Natural killer cell (primary cell): ENCODE results near the gene DNAI2. TPM values are rescaled to one million over a fixed set of nuclear protein-coding genes. Genes with fewer than 3 reads are reported as not detected.

Experiments
- ATAC-seq, 3 donors: fragments of 150-1000 bp in 2 of 3; fragments of 200-7000 bp in 1 of 3; cut with Tn5 transposase; 1 replicate in 1 of 3; 2 replicates in 2 of 3; pipeline ENCODE4 v1.10.0; 2021; ENCODE audit warnings: mild to moderate bottlenecking in 2 of 3, moderate library complexity in 2 of 3
- DNase-seq, 2 donors: peaks; one replicate each; pipeline versions ENCODE4 v3.0.0 to v3.0.0-alpha.2; 2013 to 2021; ENCODE audit warnings: mixed read lengths in 1 of 2
- H3K27ac ChIP-seq: one replicate; pipeline ENCODE4 v1.5.1; 2013; ENCODE audit warnings: mild to moderate bottlenecking, low read length
- H3K27me3 ChIP-seq: one replicate; pipeline ENCODE4 v1.6.1; 2013; ENCODE audit warnings: low read length; ENCODE audit not compliant: control insufficient read depth, insufficient read depth
- H3K36me3 ChIP-seq: one replicate; pipeline ENCODE4 v1.6.1; 2013; ENCODE audit warnings: low read length; ENCODE audit not compliant: control insufficient read depth, insufficient read depth
- H3K4me1 ChIP-seq: one replicate; pipeline ENCODE4 v1.6.1; 2013; ENCODE audit warnings: low read length; ENCODE audit not compliant: control insufficient read depth, insufficient read depth
- H3K4me3 ChIP-seq: one replicate; pipeline ENCODE4 v1.5.1; 2013; ENCODE audit warnings: low read length
- H3K9me3 ChIP-seq: one replicate; pipeline ENCODE4 v1.6.1; 2013; ENCODE audit warnings: low read length; ENCODE audit not compliant: control insufficient read depth, insufficient read depth
- H3K27ac Mint-ChIP-seq, 2 donors: one replicate each; pipeline ENCODE4 v1.8.0; 2022; ENCODE audit warnings: mild to moderate bottlenecking in 2 of 2, mixed read lengths in 2 of 2, moderate library complexity in 1 of 2
- H3K27me3 Mint-ChIP-seq, 2 donors: one replicate each; pipeline ENCODE4 v1.8.0; 2022; ENCODE audit warnings: low read depth in 2 of 2, mixed read lengths in 2 of 2
- H3K36me3 Mint-ChIP-seq: one replicate; pipeline ENCODE4 v1.8.0; 2022; ENCODE audit warnings: mixed read lengths
- H3K4me1 Mint-ChIP-seq, 2 donors: one replicate each; pipeline ENCODE4 v1.8.0; 2022; ENCODE audit warnings: mixed read lengths in 2 of 2
- H3K4me3 Mint-ChIP-seq: one replicate; pipeline ENCODE4 v1.8.0; 2022; ENCODE audit warnings: mild to moderate bottlenecking, moderate library complexity, mixed read lengths
- H3K9me3 Mint-ChIP-seq, 2 donors: one replicate each; pipeline ENCODE4 v1.8.0; 2022; ENCODE audit warnings: mixed read lengths in 2 of 2
- WGBS: methylation state at CpG from one replicate; pipeline ENCODE4 v1.1.7; 2013; ENCODE audit warnings: missing lambda C conversion rate; ENCODE audit not compliant: insufficient coverage; 5-methylcytosine and 5-hydroxymethylcytosine counted together
- intact Hi-C: fragments of 100-400 bp; cut with micrococcal nuclease; formaldehyde crosslinking; loops from one replicate; pipeline ENCODE4 v1.14.2; 2022
- total RNA-seq, 4 donors: library from RNA; stranded (reverse); fragments of 120-200 nt in 1 of 4; gene quantifications; one replicate each; pipeline versions ENCODE4 v1.2.3 to v1.2.4, GENCODE V29; 2013 to 2022
- TF ChIP-seq, protein P1 (sequence below): fragments of 200-600 bp; IDR thresholded peaks from one replicate; pipeline ENCODE4 v1.8.0; 2022; ENCODE audit warnings: antibody characterized with exemption

The DNAI2 gene
- total RNA-seq, 3 donors from 2014 or later (not counting 1 experiment from before 2014, with no cell fraction given) = 0.35 to 1.8 (median 1.2) TPM

- H3K4me1 ChIP-seq = peaks cover 25% of the 10 kb centered on the region
- Mint-ChIP-seq H3K36me3 (no peaks in the 10 kb centered on the region), H3K4me3 (peak overlapping the region; percentile 90), H3K4me1 (peaks cover 29 to 35% of the 10 kb centered on the region in 2 donors), H3K27me3 (peaks cover 7 to 23% of the 10 kb centered on the region in 2 donors), H3K9me3 (no peaks in the 10 kb centered on the region), H3K27ac (peak overlapping the region in 1 of 2 donors; percentile 63)
- no peaks in the 10 kb centered on the region for H3K36me3 ChIP-seq
- no peak overlapping the region for H3K27ac ChIP-seq
- H3K4me3 ChIP-seq = no peak overlapping the region
- 97% methylated on average over 10 of the region's 10 CpGs for WGBS
- intact Hi-C loops = no loop called here
- H3K27me3 ChIP-seq = no peaks in the 10 kb centered on the region
- DNase-seq = no peak
- ATAC-seq = no peak
- TF ChIP-seq, protein P1, sequence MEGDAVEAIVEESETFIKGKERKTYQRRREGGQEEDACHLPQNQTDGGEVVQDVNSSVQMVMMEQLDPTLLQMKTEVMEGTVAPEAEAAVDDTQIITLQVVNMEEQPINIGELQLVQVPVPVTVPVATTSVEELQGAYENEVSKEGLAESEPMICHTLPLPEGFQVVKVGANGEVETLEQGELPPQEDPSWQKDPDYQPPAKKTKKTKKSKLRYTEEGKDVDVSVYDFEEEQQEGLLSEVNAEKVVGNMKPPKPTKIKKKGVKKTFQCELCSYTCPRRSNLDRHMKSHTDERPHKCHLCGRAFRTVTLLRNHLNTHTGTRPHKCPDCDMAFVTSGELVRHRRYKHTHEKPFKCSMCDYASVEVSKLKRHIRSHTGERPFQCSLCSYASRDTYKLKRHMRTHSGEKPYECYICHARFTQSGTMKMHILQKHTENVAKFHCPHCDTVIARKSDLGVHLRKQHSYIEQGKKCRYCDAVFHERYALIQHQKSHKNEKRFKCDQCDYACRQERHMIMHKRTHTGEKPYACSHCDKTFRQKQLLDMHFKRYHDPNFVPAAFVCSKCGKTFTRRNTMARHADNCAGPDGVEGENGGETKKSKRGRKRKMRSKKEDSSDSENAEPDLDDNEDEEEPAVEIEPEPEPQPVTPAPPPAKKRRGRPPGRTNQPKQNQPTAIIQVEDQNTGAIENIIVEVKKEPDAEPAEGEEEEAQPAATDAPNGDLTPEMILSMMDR = no peak
- H3K9me3 ChIP-seq = no peaks in the 10 kb centered on the region
These were observed 1.3 kb upstream of the DNAI2 start for GRCh38 chr17:74272731-74273201.

- Histone ChIP-seq H3K27me3 (no peaks in the 10 kb centered on the region), H3K4me3 (no peak overlapping the region), H3K4me1 (peaks cover 25% of the 10 kb centered on the region), H3K36me3 (no peaks in the 10 kb centered on the region), H3K9me3 (no peaks in the 10 kb centered on the region), H3K27ac (no peak overlapping the region)
- H3K36me3 Mint-ChIP-seq = no peaks in the 10 kb centered on the region
- TF ChIP-seq, protein P1 = no peak
- no peaks in the 10 kb centered on the region for H3K9me3 Mint-ChIP-seq
- ATAC-seq (peak in 1 of 3 donors; percentile 39), DNase-seq (peak in 1 of 2 donors; percentile 42)
- H3K4me1 Mint-ChIP-seq = peaks cover 31 to 32% of the 10 kb centered on the region in 2 donors
- H3K27me3 Mint-ChIP-seq = peaks cover 0 to 11% of the 10 kb centered on the region in 2 donors
- WGBS = 29% methylated on average over 14 of the region's 14 CpGs
- H3K27ac Mint-ChIP-seq = peak overlapping the region; percentile 85 to 95
- intact Hi-C loops = no loop called here
- H3K4me3 Mint-ChIP-seq = peak overlapping the region; percentile 90
These were observed 791 bp downstream of the DNAI2 start for GRCh38 chr17:74274709-74275340.

GRCh38 chr17:74276051-74276476, 2.0 kb downstream of the DNAI2 start:
- Mint-ChIP-seq H3K4me3 (peak overlapping the region; percentile 49), H3K27me3 (peaks cover 0 to 8% of the 10 kb centered on the region in 2 donors), H3K27ac (peak overlapping the region; percentile 68 to 72), H3K9me3 (no peaks in the 10 kb centered on the region), H3K36me3 (no peaks in the 10 kb centered on the region), H3K4me1 (peaks cover 41 to 42% of the 10 kb centered on the region in 2 donors)
- Histone ChIP-seq H3K4me3 (no peak overlapping the region), H3K27me3 (no peaks in the 10 kb centered on the region), H3K4me1 (peaks cover 38% of the 10 kb centered on the region), H3K27ac (no peak overlapping the region), H3K36me3 (no peaks in the 10 kb centered on the region), H3K9me3 (no peaks in the 10 kb centered on the region)
- ATAC-seq (no peak), DNase-seq (no peak)
- 93% methylated on average over 11 of the region's 12 CpGs for WGBS
- intact Hi-C loops = no loop called here
- TF ChIP-seq, protein P1 = no peak
